ENCODE results near the gene FBXL7.

Gene FBXL7

GRCh38 chr5:15791274-15791673 lies 291.3 kb downstream of the FBXL7 start:
- no peak for DNase-seq (ENCODE audit: extremely low spot score)
- CTCF ChIA-PET: interaction anchor here (1.1 to 1.5 kb wide), 2 partner anchors 11 to 682 kb away, joined by 3 to 4 read pairs; no protein-coding TSS in a partner anchor
- POLR2A ChIA-PET: no interaction called here
- no peak for TF ChIP-seq CTCF (IDR thresholded peaks at IDR 0.05; ENCODE audit: control extremely low read depth, extremely low read depth, low read depth, missing control alignments)

- ChIA-PET CTCF (interaction anchor here (1.2 kb wide), 1 partner anchor 369 kb away, joined by 3 read pairs; no protein-coding TSS in a partner anchor), POLR2A (no interaction called here)
- DNase-seq (ENCODE audit: extremely low spot score): no peak
- TF ChIP-seq CTCF (IDR thresholded peaks at IDR 0.05; ENCODE audit: control extremely low read depth, extremely low read depth, low read depth, missing control alignments): no peak
Measured at GRCh38 chr5:15791859-15792258, 291.9 kb downstream of the FBXL7 start.

GRCh38 chr5:15794052-15794985 lies 294.3 kb downstream of the FBXL7 start:
- no peak for DNase-seq (ENCODE audit: extremely low spot score)
- POLR2A ChIA-PET: no interaction called here
- TF ChIP-seq CTCF (IDR thresholded peaks at IDR 0.05; ENCODE audit: control extremely low read depth, extremely low read depth, low read depth, missing control alignments): no peak
- CTCF ChIA-PET: no interaction called here

GRCh38 chr5:15796096-15796495 lies 296.1 kb downstream of the FBXL7 start:
- ChIA-PET POLR2A (no interaction called here), CTCF (interaction anchor here (0.9 kb wide), 1 partner anchor 24 kb away, joined by 3 read pairs; no protein-coding TSS in a partner anchor)
- no peak for TF ChIP-seq CTCF (IDR thresholded peaks at IDR 0.05; ENCODE audit: control extremely low read depth, extremely low read depth, low read depth, missing control alignments)
- DNase-seq (ENCODE audit: extremely low spot score): no peak

GRCh38 chr5:15796557-15796956 lies 296.6 kb downstream of the FBXL7 start:
- POLR2A ChIA-PET: no interaction called here
- DNase-seq (ENCODE audit: extremely low spot score): no peak
- CTCF ChIA-PET: interaction anchor here (0.7 to 0.9 kb wide), 2 partner anchors 13 to 24 kb away, joined by 3 read pairs; no protein-coding TSS in a partner anchor
- TF ChIP-seq CTCF (IDR thresholded peaks at IDR 0.05; ENCODE audit: control extremely low read depth, extremely low read depth, low read depth, missing control alignments): no peak

- no peak for DNase-seq (ENCODE audit: extremely low spot score)
- POLR2A ChIA-PET: no interaction called here
- TF ChIP-seq CTCF (IDR thresholded peaks at IDR 0.05; ENCODE audit: control extremely low read depth, extremely low read depth, low read depth, missing control alignments): no peak
- CTCF ChIA-PET: interaction anchor here (0.7 to 0.9 kb wide), 2 partner anchors 12 to 25 kb away, joined by 3 read pairs; no protein-coding TSS in a partner anchor
Measured at GRCh38 chr5:15797116-15797515, 297.1 kb downstream of the FBXL7 start.
